SK-N-DZ (cell line): ENCODE data around the gene PCCB. TPM values are rescaled to one million over a fixed set of nuclear protein-coding genes. Genes with fewer than 3 reads are reported as not detected.
"Not testable (repeated sequence)": the region's sequence is repeated elsewhere in the genome, so short reads cannot be mapped to it uniquely, and the experiment has no call there.

Experiments
- DNase-seq: peaks from one replicate; pipeline ENCODE4 v3.0.0-alpha.2; 2015; ENCODE audit warnings: low spot score
- polyA plus RNA-seq, 2 experiments: library from polyadenylated mRNA; depleted of rRNA; stranded (reverse); fragments of >200 nt; gene quantifications; 2 replicates each; pipeline ENCODE4 v1.2.3, GENCODE V29; 2014

The PCCB gene
- 37.4 and 44.1 TPM in 2 replicates for polyA plus RNA-seq (2014; cell fraction: cytosol; rRNA removed)
- 27.1 and 29.6 TPM in 2 replicates for polyA plus RNA-seq (2014; cell fraction: nucleus; rRNA removed)

- DNase-seq: peak; percentile 96
Measured at GRCh38 chr3:136250059-136250902, at the start of gene PCCB. Gene PCCB (plus strand): TSS chr3:136250340. CDS start chr3:136250376, 36 bp downstream.

- no peak for DNase-seq
Measured at GRCh38 chr3:136207489-136208115, 42.5 kb upstream of the PCCB start.

DNA sequence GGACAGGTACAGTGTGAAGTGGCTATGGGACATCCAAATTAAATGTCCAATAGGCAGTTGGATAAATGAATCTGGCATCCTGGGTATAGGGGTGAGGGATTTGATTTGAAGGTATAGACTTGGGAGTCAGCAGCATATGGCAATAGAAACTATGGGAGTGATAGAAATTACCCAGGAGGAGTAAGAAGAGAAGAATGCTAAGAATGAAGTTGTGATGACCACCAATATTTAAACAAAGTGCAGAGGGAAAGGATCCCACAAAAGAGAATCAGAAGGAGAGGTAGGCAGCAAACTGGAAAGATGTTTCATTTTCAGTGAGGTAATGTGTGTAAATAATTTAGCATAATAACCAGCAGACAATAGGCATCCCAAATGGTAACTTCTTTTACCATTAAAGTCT is 40.2 kb upstream of the PCCB start:
- DNase-seq: no peak

DNA sequence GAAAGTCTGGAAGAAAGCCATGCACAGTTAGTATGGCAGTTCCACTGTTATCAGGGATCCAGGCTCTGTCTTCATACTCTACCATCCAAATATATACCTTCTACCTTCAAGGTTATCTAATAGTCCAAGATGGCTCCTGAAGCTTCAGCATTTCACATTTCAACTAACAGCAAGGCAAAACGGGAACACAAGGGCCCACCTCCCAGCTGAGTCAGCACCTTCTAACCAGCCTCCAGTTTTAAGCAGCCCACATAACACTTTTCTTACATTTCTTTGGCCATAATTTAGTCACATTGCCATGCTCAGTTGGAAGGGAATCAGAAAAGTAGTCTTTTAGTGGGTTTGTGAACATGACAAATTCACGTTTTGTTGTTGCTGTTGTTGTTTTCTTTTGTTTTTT is 38.6 kb upstream of the PCCB start:
- DNase-seq: no peak

DNA sequence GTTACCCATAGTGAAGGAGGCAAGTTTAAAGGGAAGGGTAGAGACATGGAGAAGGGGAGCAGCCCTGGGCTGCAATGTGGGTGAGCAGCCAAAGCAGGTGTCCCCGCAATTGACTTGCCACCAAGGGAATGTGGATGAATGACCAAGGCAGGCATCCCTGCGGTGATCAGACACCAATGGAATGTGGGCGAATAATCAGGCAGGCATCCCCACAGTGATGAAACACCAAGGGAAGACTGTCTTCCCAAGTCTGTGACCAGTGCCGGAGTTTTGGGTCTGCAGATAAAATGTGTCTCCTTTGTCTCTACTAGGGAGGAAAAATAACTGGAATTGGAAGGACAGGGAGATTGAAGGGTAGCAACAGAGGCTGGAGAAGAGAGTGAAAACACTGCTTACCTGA is 27.4 kb upstream of the PCCB start:
- not testable (repeated sequence) for DNase-seq

- DNase-seq: no peak
Measured at GRCh38 chr3:136232413-136232812, 17.7 kb upstream of the PCCB start.

- DNase-seq: no peak
Measured at GRCh38 chr3:136235545-136235944, 14.6 kb upstream of the PCCB start.

DNA sequence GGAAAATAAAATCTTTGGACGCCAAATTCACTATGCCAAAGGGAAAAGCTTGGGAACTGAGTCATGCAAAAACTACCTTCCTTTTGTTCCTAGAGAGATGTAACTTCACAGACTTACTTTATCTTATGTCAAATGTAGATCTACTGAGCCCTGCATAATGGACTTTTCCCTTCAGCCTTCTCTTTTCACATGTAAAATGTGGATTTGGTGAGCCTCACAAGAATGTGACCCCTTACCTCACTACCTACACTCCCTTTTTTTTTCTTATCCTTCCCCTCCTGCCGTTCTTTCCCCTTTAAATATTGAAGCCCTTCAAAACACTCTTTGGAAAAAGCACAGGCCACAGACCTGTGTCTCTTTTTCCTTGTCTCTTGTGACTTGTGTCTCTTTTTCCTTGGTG is 14.0 kb upstream of the PCCB start:
- DNase-seq: no peak

DNA sequence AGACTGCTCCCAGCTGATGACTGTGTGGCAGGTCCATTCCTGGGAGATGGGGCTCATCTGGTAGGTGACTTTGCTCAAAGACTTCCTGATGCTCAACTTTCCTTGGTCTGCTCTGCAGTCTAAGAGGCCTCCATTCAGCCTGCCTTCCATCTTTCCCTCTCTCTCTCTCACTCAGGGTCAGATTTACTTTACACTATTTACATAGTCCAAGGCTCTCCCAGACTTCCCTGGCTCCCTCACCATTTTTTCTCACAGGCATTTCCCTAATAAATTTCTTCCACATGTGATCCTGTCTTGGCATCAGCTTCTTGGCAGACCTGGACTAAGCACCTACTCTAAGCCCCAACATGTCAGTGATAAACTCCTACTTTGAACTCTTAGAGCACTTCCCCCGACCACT is 13.0 kb upstream of the PCCB start:
- DNase-seq: no peak

GRCh38 chr3:136237961-136238649 is 12.0 kb upstream of the PCCB start:
- no peak for DNase-seq

DNA sequence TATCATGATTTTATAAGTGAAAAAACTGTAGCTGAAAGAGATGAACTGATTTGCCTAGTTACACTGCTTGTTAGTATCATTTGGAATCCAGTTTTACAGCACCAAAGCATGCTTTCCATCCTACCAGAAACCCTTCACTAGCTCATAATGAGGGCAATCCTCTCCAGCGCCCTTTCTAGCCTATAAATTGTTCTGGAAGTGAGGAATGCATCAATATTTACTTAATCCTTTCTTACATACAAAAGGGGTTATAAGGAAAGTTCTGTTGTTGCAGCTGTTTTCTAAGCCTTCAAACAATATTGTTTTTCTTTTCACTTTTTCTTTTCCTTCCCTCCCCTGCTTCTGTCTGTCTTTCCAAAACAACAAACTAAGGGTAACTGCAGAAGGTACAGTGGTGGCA is 11.0 kb upstream of the PCCB start:
- no peak for DNase-seq

DNA sequence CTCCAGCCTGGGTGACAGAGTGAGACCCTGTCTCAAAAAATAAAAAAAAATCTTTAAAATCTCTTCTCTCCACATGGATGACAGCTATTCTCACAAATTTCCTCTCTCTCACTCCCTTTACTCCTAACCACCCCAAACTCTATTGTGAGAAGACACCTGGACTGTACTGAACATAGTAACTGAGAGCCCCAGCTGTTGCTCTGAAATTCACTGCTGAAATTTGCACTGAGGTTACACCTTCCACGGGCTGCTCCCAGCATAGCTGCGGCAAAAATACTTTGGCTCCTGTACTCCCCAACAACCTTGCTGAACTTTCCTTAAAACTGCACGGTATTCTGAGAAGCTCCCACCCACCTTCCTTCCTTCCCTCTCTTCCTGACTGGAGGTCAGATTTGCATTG is 4.4 kb upstream of the PCCB start:
- DNase-seq: no peak

DNA sequence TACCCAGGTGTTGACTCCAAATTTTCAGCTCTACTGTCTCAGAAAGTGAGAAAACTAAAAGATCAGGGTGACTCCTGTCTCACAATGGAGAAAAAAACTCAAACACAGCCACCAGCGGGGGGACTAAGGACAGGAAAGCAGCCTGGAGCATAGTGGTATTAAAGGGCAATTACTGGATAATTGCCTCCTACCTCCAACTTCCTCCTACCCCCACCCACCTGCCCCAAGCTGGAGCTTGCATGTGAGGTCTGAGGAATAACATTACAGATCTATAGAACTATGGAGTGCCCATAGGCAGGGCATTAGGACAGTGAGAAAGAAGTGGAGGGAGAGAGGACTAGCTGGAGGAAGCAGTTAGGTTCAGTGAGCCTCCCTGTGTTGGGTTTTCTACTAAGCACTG is 2.7 kb upstream of the PCCB start:
- no peak for DNase-seq

- no peak for DNase-seq
Measured at GRCh38 chr3:136247855-136248590, 2.1 kb upstream of the PCCB start.

DNA sequence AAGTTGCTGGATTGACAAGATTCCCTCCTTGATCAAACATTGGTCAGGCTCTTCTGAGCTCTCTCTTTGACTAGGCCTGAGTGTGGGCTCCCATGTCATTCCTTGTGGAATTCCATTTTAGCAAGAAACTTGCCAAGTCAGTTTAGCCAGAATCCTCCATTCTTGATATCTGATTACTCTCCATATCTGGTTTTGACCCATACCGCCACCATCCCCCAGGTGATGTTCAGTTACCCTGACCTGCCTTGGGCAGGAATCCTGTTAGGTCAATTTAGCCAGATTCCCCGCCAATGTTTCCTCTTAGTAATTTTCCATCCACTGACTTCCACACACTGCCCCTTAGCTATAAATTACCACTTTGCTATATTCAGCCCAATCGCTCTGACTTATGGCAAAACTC is 1.0 kb upstream of the PCCB start:
- DNase-seq: no peak

- no peak for DNase-seq
Measured at GRCh38 chr3:136249593-136249992, 547 bp upstream of the PCCB start.

DNA sequence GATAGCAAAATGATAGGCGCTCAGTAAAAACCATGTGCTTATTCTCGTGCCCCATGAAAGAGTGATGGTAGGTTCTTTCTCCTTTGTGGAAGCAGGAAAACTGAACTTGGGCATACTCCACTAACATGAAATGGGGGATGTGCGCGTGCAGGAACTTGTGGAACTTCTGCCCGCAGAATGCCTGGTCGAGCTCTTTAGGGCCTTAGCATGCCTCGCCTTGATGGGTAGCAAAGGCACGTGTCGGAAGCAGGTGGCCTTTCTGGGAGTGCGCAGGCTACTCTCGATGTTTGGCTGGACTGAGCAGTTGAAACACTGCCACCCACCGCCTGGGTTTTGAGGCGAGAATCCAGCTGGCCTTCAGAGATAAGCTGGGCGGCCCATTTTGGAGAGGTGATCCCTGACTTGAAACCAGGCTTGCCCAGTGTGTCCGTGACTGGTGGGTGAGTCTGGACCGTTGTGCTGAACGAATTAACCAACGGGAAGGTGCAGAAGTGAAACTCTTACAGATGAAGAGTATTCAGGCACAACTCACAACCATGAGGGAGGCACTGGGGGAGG is 842 bp downstream of the PCCB start:
- DNase-seq: peak; percentile 48

DNA sequence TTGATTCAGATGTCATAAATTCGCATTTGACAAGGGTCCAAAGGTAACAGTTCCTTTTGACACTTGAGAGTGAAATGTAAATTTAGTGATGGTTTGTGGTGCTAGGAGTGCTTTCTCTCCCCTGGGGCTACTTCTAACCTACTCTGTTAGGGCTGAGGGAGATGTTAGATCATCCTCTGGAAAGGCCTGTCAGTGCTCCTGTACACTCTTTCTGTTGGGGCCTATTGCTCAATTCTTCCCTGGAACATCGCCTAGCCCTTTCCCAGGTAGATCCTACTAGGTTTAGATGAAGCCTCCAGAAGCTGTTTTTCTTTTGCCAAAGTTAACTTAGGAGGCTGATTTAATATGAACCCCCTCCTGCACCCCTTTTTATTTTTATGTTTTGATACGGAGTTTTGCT is 1.4 kb downstream of the PCCB start:
- no peak for DNase-seq

- DNase-seq: no peak
Measured at GRCh38 chr3:136255672-136256406, 5.7 kb downstream of the PCCB start.

GRCh38 chr3:136258199-136258598 is 8.1 kb downstream of the PCCB start:
- no peak for DNase-seq

DNA sequence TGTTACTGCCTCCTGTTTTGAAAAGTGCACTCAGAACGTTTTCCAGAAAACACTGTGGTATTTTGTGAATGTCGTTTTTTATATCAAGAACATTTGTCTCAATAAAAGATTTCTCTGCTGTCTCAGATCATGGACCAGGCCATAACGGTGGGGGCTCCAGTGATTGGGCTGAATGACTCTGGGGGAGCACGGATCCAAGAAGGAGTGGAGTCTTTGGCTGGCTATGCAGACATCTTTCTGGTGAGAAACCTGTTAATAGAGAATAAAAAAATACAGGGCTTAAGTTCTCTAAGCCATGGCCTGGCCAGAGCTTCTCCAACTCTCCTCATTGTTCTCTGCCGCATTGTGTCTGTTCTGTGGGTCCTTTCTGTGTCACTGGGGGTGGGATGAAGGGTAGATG is 11.7 kb downstream of the PCCB start:
- no peak for DNase-seq
